HUES48 (cell line): Measurements from ENCODE around the gene CCDC88A.
"Not testable (repeated sequence)": the region's sequence is repeated elsewhere in the genome, so short reads cannot be mapped to it uniquely, and the experiment has no call there.

Source experiments
- H3K27ac ChIP-seq: one replicate; pipeline ENCODE4 v1.7.0; 2013; ENCODE audit warnings: low read depth, low read length, inconsistent platforms
- H3K27me3 ChIP-seq: 2 replicates; pipeline ENCODE4 v1.6.1; 2013; ENCODE audit warnings: mild to moderate bottlenecking, low read length; ENCODE audit not compliant: control insufficient read depth, insufficient read depth
- H3K36me3 ChIP-seq: 2 replicates; pipeline ENCODE4 v1.6.1; 2013; ENCODE audit warnings: low read length; ENCODE audit not compliant: control insufficient read depth, insufficient read depth
- H3K4me1 ChIP-seq: 2 replicates; pipeline ENCODE4 v1.6.1; 2013; ENCODE audit warnings: mild to moderate bottlenecking, low read length; ENCODE audit not compliant: control insufficient read depth, insufficient read depth
- H3K4me3 ChIP-seq: 2 replicates; pipeline ENCODE4 v1.5.1; 2013; ENCODE audit warnings: mild to moderate bottlenecking, low read depth, low read length
- H3K9ac ChIP-seq: 2 replicates; pipeline ENCODE4 v1.6.1; 2013; ENCODE audit warnings: mild to moderate bottlenecking, low read depth, low read length, moderate library complexity
- H3K9me3 ChIP-seq: 2 replicates; pipeline ENCODE4 v1.6.1; 2013; ENCODE audit warnings: low read length; ENCODE audit not compliant: control insufficient read depth, insufficient read depth

Gene CCDC88A

GRCh38 chr2:55419679-55420438 is at the start of gene CCDC88A:
TSS of gene CCDC88A (minus strand) at chr2:55419856. CDS start at chr2:55419079, 777 bp downstream.
- Histone ChIP-seq H3K9me3 (no peaks in the 10 kb centered on the region), H3K27ac (peak within 1 kb of the TSS; percentile 90), H3K27me3 (no peaks in the 10 kb centered on the region), H3K4me3 (peak within 1 kb of the TSS; percentile 91), H3K4me1 (peaks cover 17% of the 10 kb centered on the region), H3K36me3 (no peaks in the 10 kb centered on the region), H3K9ac (peak within 1 kb of the TSS; percentile 61)

- Histone ChIP-seq H3K27me3 (no peaks in the 10 kb centered on the region), H3K9ac (no peak overlapping the region), H3K27ac (no peak overlapping the region), H3K36me3 (no peaks in the 10 kb centered on the region), H3K4me3 (no peak overlapping the region), H3K4me1 (no peaks in the 10 kb centered on the region), H3K9me3 (peaks cover 11% of the 10 kb centered on the region)
These were observed 42.0 kb upstream of the CCDC88A start for GRCh38 chr2:55461679-55462078.

- Histone ChIP-seq H3K9me3 (peaks cover 11% of the 10 kb centered on the region), H3K9ac (no peak overlapping the region), H3K4me3 (no peak overlapping the region), H3K36me3 (no peaks in the 10 kb centered on the region), H3K27me3 (no peaks in the 10 kb centered on the region), H3K27ac (no peak overlapping the region), H3K4me1 (no peaks in the 10 kb centered on the region)
These were observed 40.9 kb upstream of the CCDC88A start for GRCh38 chr2:55460562-55460961.

GRCh38 chr2:55459714-55460274 is 40.1 kb upstream of the CCDC88A start:
- H3K36me3 ChIP-seq: no peaks in the 10 kb centered on the region
- H3K27me3 ChIP-seq: no peaks in the 10 kb centered on the region
- no peak overlapping the region for H3K4me3 ChIP-seq
- peaks cover 11% of the 10 kb centered on the region for H3K9me3 ChIP-seq
- H3K27ac ChIP-seq: no peak overlapping the region
- no peak overlapping the region for H3K9ac ChIP-seq
- H3K4me1 ChIP-seq: no peaks in the 10 kb centered on the region

- no peak overlapping the region for H3K27ac ChIP-seq
These were observed 39.6 kb upstream of the CCDC88A start for GRCh38 chr2:55459279-55459678.

GRCh38 chr2:55454121-55454520 is 34.5 kb upstream of the CCDC88A start:
- Histone ChIP-seq H3K36me3 (no peaks in the 10 kb centered on the region), H3K9me3 (no peaks in the 10 kb centered on the region), H3K4me1 (no peaks in the 10 kb centered on the region), H3K27me3 (no peaks in the 10 kb centered on the region), H3K4me3 (no peak overlapping the region), H3K9ac (no peak overlapping the region), H3K27ac (no peak overlapping the region)

More at GRCh38 chr2:55459279-55459678, 39.6 kb upstream of the CCDC88A start:
- Histone ChIP-seq H3K4me3 (no peak overlapping the region), H3K9me3 (peaks cover 11% of the 10 kb centered on the region), H3K9ac (no peak overlapping the region), H3K4me1 (no peaks in the 10 kb centered on the region), H3K36me3 (no peaks in the 10 kb centered on the region), H3K27me3 (no peaks in the 10 kb centered on the region)

- H3K9ac ChIP-seq: no peak overlapping the region
- H3K27me3 ChIP-seq: no peaks in the 10 kb centered on the region
- no peak overlapping the region for H3K27ac ChIP-seq
- H3K4me1 ChIP-seq: no peaks in the 10 kb centered on the region
- no peak overlapping the region for H3K4me3 ChIP-seq
- H3K9me3 ChIP-seq: no peaks in the 10 kb centered on the region
- no peaks in the 10 kb centered on the region for H3K36me3 ChIP-seq
These were observed 33.2 kb upstream of the CCDC88A start for GRCh38 chr2:55452879-55453278.

- H3K9ac ChIP-seq: no peak overlapping the region
- no peaks in the 10 kb centered on the region for H3K36me3 ChIP-seq
- no peak overlapping the region for H3K4me3 ChIP-seq
- H3K9me3 ChIP-seq: no peaks in the 10 kb centered on the region
- H3K4me1 ChIP-seq: no peaks in the 10 kb centered on the region
- no peaks in the 10 kb centered on the region for H3K27me3 ChIP-seq
- no peak overlapping the region for H3K27ac ChIP-seq
These were observed 32.0 kb upstream of the CCDC88A start for GRCh38 chr2:55451699-55452098.

- H3K27ac ChIP-seq, H3K4me1 ChIP-seq, H3K27me3 ChIP-seq, H3K9me3 ChIP-seq, H3K4me3 ChIP-seq, H3K36me3 ChIP-seq, H3K9ac ChIP-seq: not testable (repeated sequence)
These were observed 30.4 kb upstream of the CCDC88A start for GRCh38 chr2:55450014-55450413.

GRCh38 chr2:55442045-55442760 is 22.5 kb upstream of the CCDC88A start:
- not testable (repeated sequence) for H3K27ac ChIP-seq, H3K36me3 ChIP-seq, H3K27me3 ChIP-seq, H3K4me3 ChIP-seq, H3K4me1 ChIP-seq, H3K9ac ChIP-seq
- H3K9me3 ChIP-seq: peaks cover 14% of the 10 kb centered on the region

GRCh38 chr2:55441280-55441892 is 21.7 kb upstream of the CCDC88A start:
- no peaks in the 10 kb centered on the region for H3K4me1 ChIP-seq
- no peaks in the 10 kb centered on the region for H3K27me3 ChIP-seq
- H3K9ac ChIP-seq: no peak overlapping the region
- H3K36me3 ChIP-seq: no peaks in the 10 kb centered on the region
- no peak overlapping the region for H3K4me3 ChIP-seq
- H3K27ac ChIP-seq: no peak overlapping the region
- peaks cover 14% of the 10 kb centered on the region for H3K9me3 ChIP-seq
